GM12878 (cell line): ENCODE results near the gene SLC25A36.

ENCODE experiments used
- CTCF ChIP-seq, 3 experiments: IDR thresholded peaks in 2 of 3; conservative IDR thresholded peaks in 1 of 3; 2 replicates each; pipeline ENCODE4 v1.5.1; 2011; ENCODE audit warnings: low read depth in 3 of 3, low read length in 3 of 3, mild to moderate bottlenecking in 3 of 3, control low read depth in 2 of 3, moderate library complexity in 2 of 3, inconsistent platforms in 1 of 3, mixed read lengths in 1 of 3; ENCODE audit not compliant: control insufficient read depth in 2 of 3, insufficient read depth in 1 of 3; ENCODE audit errors: extremely low read depth in 1 of 3
- MAX ChIP-seq: IDR thresholded peaks from 2 replicates; pipeline ENCODE4 v1.6.1; 2012; ENCODE audit warnings: low read depth, low read length, improper control_type of control experiment
- SRF ChIP-seq, 2 experiments: IDR thresholded peaks; 2 replicates each; pipeline ENCODE4 v1.6.1; 2011; ENCODE audit warnings: low read depth in 2 of 2, low read length in 2 of 2, mild to moderate bottlenecking in 1 of 2, moderate library complexity in 1 of 2

- TF ChIP-seq SRF (IDR thresholded peaks at IDR 0.05; ENCODE audit: low read depth in 2 of 2, low read length in 2 of 2) (no peak), MAX (no peak), CTCF (IDR thresholded peaks at IDR 0.05 in 2 of 3, conservative IDR thresholded peaks at IDR 0.05 in 1 of 3; ENCODE audit: control insufficient read depth in 2 of 3, extremely low read depth in 1 of 3, insufficient read depth in 1 of 3, low read depth in 3 of 3, low read length in 3 of 3) (no peak)
These were observed 38.4 kb upstream of the SLC25A36 start for GRCh38 chr3:140903196-140903595.
